GM18907 (cell line): ENCODE measurements around the gene MND1.
"Not testable (repeated sequence)": the region's sequence is repeated elsewhere in the genome, so short reads cannot be mapped to it uniquely, and the experiment has no call there.

Experiments
- ATAC-seq: cut with Tn5 transposase; IDR thresholded peaks from one replicate; pipeline ENCODE4 v1.9.1; 2021; ENCODE audit warnings: mild to moderate bottlenecking, moderate library complexity; ENCODE audit not compliant: unreplicated experiment

The MND1 gene

GRCh38 chr4:153401501-153401900, 57.0 kb downstream of the MND1 start:
- ATAC-seq, result no peak

- no peak for ATAC-seq
Observed at GRCh38 chr4:153402366-153402765, 57.9 kb downstream of the MND1 start.

GRCh38 chr4:153403726-153404125, 59.2 kb downstream of the MND1 start:
- no peak for ATAC-seq

DNA sequence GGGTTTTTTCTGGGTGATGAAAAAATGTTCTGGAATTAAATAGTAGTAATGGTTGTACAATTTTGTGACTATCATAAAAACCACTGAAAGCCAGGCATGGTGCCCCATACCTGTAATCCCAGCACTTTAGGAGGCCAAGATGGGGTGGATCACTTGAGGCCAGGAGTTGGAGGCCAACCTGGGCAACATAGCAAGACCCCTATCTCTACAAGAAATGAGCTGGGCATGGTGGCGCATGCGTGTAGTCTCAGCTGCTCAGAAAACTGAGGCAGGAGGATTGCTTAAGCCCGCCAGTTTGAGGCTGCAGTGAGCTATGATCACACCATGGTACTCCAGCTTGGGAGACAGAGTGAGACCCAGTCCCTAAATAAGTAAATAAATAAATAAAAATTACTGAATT, 63.4 kb downstream of the MND1 start:
- ATAC-seq, result no peak

DNA sequence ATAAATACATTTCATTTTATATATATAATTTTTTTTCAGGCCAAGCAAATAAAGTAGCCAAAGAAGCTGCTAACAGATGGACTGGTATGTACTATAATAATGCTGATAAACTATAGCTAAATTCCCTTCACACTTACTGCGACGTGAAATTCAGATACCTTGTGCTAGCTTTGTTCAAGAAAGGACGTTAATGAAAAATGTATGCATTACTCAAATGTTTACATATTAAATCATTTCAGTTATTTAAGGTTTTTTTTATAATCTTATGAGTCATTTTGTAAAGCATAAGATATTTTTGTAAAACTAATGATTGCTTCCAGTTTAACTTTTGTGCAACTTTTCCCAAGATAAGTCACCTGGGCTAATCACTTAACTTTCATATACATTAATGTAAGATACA, 64.4 kb downstream of the MND1 start:
- ATAC-seq, result no peak

DNA sequence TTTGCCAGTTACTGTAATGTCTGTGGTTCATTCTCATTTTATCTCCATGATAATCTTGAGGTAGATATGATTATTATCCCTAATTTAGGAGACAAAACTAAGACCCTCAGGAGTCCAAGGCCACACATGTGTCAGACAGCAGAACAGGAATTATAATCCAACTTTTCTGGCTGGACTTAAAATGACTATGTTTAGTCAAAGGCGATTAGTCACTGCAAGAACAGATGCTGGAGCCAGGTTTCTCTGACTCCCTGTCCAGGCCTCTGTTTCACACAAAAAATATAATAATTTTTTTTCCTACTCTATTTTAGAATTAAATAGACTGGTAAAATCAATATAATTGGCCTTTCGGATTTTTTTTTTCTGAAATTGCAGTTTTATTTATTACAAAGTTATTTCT, 64.9 kb downstream of the MND1 start:
- ATAC-seq, result no peak

DNA sequence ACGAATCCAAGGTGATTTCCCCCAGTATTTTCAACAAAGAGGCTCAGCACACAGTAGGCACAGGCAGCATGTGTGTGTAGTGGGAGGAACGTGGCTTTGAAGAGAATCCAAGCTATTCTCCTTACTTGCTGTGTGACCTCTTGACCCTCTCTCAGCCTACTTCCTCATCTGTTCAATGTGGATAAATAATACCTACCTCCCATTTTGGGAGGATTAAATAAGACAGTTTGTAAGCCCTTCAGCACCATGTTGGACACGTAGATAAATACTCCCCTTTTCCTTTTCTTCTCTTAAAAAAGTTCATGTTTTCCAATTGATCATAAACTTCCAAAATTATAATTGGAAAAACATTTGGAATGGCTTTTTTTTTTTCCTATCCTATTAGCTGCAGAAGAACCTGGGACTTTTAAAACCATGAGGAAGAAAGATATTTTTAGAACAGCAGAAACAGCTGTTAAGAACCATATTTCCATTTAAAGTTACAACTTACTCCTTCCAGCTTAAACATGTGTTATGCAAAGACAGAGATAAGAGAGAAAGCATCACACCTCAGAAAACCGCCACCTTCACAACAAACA, 65.5 kb downstream of the MND1 start:
- no peak for ATAC-seq

DNA sequence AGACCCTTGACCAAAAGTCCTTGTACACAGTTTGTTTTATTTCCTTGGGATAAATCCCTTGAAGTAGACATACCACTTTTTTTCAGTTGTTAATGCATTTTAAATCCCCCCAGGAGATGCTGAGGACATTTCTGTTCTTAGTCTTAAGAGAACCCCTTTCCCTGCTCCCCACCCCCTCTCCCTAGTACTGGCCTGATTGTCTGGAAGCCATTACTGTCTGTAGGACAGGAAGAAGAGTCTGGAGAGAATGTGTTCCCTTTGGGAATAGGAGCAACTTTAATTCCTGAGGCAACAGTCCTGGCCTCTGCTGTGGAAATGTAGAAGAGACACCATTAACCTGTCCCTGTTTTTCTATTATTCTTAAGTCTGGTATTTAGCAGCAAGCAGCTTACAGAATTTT, 69.4 kb downstream of the MND1 start:
- ATAC-seq, result no peak

DNA sequence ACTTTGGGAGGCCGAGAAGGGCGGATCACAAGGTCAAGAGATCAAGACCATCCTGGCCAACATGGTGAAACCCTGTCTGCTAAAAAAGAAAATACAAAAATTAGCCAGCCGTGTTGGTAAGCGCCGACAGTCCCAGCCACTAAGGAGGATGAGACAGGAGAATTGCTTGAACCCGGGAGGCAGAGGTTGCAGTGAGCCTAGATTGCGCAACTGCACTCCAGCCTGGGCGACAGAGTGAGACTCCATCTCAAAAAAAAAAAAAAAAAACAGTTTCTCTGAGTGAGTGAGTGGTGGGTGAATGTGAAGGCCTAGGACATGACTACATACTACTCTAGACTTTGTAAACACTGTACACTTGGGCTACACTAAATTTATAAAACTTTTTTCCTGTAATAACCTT, 72.0 kb downstream of the MND1 start:
- not testable (repeated sequence) for ATAC-seq

- ATAC-seq, result no peak
Observed at GRCh38 chr4:153418121-153418520, 73.6 kb downstream of the MND1 start.

DNA sequence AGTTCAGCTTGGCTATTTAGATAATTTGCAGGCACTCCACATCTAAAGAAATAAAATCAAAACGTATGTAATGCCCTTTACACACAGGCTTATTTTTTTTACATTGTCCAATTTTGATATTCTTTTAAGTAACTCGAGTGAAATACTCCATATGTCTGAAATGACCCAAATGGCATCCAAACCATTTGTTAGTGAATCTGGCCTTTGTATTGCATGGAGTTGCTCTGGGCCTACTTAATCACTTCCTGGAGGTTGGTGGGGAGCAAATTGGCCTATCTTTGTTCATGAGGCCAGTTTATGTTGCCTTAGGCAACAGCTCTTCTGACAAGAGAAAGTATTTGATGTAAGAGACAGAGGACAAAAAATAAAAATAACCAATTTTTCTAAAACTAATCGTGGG, 74.1 kb downstream of the MND1 start:
- ATAC-seq, result no peak

DNA sequence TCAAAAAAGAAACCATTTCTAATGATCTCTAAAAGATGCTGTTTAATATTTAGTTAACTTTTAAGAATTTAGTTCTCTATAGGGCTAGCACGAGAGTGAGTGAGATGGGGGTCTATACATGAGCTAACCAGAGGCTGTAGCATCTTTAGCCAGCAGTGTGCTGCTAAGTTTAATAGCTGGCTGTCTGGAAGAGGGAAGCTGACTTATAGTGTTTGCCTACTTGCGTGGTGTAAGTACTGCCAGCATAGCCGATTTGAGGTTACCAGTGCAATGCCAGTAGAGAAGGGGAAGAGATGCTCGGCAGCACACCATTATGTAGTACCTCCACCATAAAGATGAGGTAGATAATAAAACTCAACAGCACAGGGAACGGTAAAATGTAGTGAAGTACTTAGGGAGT, 74.5 kb downstream of the MND1 start:
- no peak for ATAC-seq

DNA sequence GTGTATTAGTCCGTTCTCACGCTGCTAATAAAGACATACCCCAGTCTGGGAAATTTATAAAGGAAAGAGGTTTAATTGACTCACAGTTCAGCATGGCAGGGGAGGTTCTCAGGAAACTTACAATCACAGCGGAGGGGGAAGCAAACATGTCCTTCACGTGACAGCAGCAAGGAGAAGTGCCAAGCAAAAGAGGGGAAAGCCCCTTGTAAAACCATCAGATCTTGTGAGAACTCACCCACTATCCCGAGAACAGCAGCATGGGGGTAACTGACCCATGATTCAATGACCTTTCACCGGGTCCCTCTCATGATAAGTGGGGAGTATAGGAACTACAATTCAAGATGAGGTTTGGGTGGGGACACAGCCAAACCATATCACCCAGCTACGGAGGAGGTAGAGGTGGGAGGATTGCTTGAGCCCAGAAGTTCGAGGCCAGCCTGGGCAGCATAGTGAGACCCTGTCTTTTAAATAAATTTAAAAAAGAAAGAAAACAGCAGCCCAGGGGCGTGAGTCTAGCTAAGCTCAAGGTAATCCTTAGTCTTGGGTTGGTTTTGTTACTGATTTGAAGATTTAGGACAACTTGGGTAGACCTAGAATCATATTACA, 75.3 kb downstream of the MND1 start:
- ATAC-seq, result no peak

DNA sequence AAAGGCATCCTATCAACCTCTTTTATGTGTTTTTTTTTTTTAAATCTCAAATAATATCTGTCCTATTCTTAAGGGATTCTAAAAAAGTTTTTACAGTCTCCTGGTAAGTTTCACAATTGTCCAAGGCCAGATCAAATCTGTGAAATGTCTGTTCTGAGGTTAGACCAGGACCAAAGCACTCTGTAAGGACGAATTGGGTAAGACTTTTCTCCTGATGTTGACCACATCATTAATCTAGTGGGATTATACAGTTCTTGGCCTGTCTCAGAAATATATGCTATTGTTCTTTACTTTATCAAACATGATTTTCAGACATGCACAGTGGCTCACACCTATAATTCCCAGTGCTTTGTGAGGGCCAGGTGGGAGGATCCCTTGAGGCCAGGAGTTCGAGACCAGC, 75.9 kb downstream of the MND1 start:
- no peak for ATAC-seq

DNA sequence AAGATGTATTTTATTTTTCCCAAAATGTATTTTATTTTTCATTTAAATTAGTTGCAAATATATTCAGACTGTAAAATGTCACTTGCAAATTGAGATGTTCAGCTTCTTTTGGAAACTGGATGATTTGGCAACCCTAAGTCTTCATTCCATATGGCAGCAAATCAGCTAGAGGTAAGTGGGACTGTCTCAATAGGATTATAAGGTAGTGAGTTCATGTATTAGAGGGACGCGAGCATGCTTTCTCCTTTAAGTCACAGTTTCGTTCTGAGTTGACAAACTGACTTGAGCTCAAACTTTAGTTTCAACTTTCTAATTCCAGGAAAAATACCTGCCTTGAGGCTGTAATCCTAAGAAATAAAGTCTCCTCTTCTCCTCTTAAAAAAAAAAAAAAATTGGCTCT, 77.5 kb downstream of the MND1 start:
- peak; percentile 53 for ATAC-seq

DNA sequence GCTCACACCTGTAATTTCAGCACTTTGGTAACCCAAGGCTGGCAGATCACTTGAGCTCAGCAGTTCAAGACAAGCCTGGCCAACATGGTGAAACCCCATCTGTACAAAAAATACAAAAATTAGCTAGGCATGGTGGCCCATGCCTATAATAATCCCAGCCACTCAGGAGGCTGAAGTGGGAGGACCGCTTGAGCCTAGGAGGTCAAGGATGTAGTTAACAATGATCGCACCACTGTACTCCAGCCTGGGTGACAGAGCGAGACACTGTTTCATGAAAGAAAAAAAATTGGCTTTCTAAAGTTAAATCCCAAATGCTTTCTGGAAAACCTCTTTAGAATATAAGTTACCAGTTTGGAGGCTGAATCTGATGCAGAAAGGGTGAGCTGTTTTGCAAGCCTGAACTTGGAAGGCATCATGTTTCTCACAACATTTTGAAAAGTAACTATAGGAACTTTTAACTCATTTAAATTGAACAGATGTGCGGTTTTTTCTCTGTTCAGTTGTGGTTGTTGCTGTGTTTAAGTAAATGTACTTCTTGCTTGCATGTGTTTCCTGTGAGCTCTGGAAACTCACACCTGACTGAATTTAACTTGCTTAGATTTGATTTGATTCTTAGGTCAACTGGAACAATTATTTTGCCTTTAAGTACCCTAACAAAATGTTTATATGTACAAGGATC, 81.9 kb downstream of the MND1 start:
- peak; percentile 65 for ATAC-seq

GRCh38 chr4:153427363-153428071, 83.0 kb downstream of the MND1 start:
- ATAC-seq, result no peak

DNA sequence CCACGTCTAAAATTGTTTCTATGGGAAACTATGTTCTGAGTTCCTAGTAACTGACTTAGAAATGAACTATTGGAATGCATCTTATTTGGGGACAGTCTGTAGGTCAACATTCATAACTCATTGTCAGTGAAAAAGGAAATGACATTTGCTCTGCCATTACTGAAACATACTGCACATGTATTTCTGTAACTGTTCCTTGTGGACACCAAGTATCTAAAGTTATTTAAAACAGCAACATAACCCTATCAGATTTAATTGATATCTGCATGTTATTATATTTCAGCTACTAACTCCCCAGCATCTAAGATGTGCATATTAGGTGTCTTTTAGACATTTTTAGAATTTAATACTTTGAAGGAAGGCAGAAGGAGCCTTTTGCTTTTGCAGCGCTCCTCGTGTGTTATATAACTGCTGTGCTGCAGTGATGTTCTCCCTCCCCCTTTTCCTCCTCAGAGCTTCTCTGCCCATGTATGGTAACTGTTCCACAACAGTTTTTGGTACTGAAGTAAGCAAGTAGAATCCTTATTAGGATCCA, 84.5 kb downstream of the MND1 start:
- no peak for ATAC-seq

GRCh38 chr4:153432965-153433753, 88.7 kb downstream of the MND1 start:
- peak; percentile 88 for ATAC-seq

GRCh38 chr4:153433754-153434105, 89.2 kb downstream of the MND1 start:
- no peak for ATAC-seq

DNA sequence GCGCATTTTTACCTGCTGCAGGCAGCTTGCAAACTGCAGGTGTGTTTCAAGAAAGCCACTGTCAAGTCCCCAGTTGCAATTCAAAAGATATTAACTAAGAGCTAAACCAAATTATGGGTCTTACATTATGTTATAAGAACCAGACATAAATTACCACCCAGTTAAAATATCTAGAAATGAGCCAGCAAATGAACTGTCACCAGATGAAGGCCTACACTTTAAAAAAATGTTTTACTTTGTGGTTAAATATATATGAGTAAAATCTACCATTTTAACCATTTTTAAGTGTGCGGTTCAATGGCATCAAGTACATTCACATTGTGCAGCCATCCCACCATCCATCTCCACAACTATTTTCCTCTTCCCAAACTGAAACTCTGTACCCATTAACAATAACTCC, 89.7 kb downstream of the MND1 start:
- no peak for ATAC-seq
